Hepatocyte (in vitro differentiated cells): ENCODE results near the gene EYS.

Experiments used
- EZH2 ChIP-seq: fragments of 200-600 bp; sonication (generic); IDR thresholded peaks from 2 replicates; pipeline ENCODE4 v1.6.1; 2016; ENCODE audit warnings: antibody characterized with exemption, mild to moderate bottlenecking, borderline replicate concordance
- TF ChIP-seq, protein P1 (sequence below): fragments of 200-600 bp; sonication (generic); IDR thresholded peaks from 2 replicates; pipeline ENCODE4 v1.5.1; 2016; ENCODE audit warnings: antibody characterized with exemption, mild to moderate bottlenecking; ENCODE audit not compliant: poor library complexity

- TF ChIP-seq, protein P1, sequence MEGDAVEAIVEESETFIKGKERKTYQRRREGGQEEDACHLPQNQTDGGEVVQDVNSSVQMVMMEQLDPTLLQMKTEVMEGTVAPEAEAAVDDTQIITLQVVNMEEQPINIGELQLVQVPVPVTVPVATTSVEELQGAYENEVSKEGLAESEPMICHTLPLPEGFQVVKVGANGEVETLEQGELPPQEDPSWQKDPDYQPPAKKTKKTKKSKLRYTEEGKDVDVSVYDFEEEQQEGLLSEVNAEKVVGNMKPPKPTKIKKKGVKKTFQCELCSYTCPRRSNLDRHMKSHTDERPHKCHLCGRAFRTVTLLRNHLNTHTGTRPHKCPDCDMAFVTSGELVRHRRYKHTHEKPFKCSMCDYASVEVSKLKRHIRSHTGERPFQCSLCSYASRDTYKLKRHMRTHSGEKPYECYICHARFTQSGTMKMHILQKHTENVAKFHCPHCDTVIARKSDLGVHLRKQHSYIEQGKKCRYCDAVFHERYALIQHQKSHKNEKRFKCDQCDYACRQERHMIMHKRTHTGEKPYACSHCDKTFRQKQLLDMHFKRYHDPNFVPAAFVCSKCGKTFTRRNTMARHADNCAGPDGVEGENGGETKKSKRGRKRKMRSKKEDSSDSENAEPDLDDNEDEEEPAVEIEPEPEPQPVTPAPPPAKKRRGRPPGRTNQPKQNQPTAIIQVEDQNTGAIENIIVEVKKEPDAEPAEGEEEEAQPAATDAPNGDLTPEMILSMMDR: no peak
- TF ChIP-seq EZH2: no peak
These were observed 448.0 kb downstream of the EYS start for GRCh38 chr6:65259059-65259458.
